Large intestine (tissue), 3 donors: ENCODE data around the gene PPP2R2C. TPM values are rescaled to one million over a fixed set of nuclear protein-coding genes. Genes with fewer than 3 reads are reported as not detected.

ENCODE experiments used
- DNase-seq, 2 donors: peaks; one replicate each; pipeline versions ENCODE4 v3.0.0 to v3.0.0-alpha.2; 2013
- H3K27ac ChIP-seq: one replicate; pipeline ENCODE4 v1.5.1; 2013; ENCODE audit warnings: low read length
- H3K27me3 ChIP-seq: 2 replicates; pipeline ENCODE4 v1.6.1; 2013; ENCODE audit warnings: low read length; ENCODE audit not compliant: control insufficient read depth, insufficient read depth
- H3K36me3 ChIP-seq: 2 replicates; pipeline ENCODE4 v1.6.1; 2013; ENCODE audit warnings: low read length; ENCODE audit not compliant: control insufficient read depth, insufficient read depth
- H3K4me1 ChIP-seq: one replicate; pipeline ENCODE4 v1.6.1; 2013; ENCODE audit warnings: low read length; ENCODE audit not compliant: control insufficient read depth, insufficient read depth
- H3K4me3 ChIP-seq: one replicate; pipeline ENCODE4 v1.5.1; 2013; ENCODE audit warnings: low read length
- H3K9me3 ChIP-seq: one replicate; pipeline ENCODE4 v1.6.1; 2013; ENCODE audit warnings: mild to moderate bottlenecking, low read depth, low read length, moderate library complexity; ENCODE audit not compliant: control insufficient read depth
- WGBS: methylation state at CpG from one replicate; pipeline ENCODE4 v1.1.5; 2013; ENCODE audit warnings: low lambda C conversion rate; ENCODE audit not compliant: insufficient coverage; 5-methylcytosine and 5-hydroxymethylcytosine counted together
- polyA plus RNA-seq: library from polyadenylated mRNA; unstranded; fragments of 120-200 nt; gene quantifications from one replicate; pipeline ENCODE4 v1.2.1, GENCODE V29; 2013

PPP2R2C gene
- polyA plus RNA-seq, 1 donor: 3.9 TPM

- no peak for DNase-seq
- WGBS: 80% methylated on average over 3 of the region's 13 CpGs
- H3K27me3 ChIP-seq: peaks cover 13% of the 10 kb centered on the region
- no peak overlapping the region for H3K27ac ChIP-seq
- H3K36me3 ChIP-seq: no peaks in the 10 kb centered on the region
- no peaks in the 10 kb centered on the region for H3K9me3 ChIP-seq
- no peak overlapping the region for H3K4me3 ChIP-seq
- no peaks in the 10 kb centered on the region for H3K4me1 ChIP-seq
These were observed 106.8 kb downstream of the PPP2R2C start for GRCh38 chr4:6365545-6366086.

GRCh38 chr4:6364581-6364980 is 107.8 kb downstream of the PPP2R2C start:
- no CpG with 5 or more reads among the region's 8 CpGs for WGBS
- no peaks in the 10 kb centered on the region for H3K36me3 ChIP-seq
- H3K27ac ChIP-seq: no peak overlapping the region
- H3K4me1 ChIP-seq: no peaks in the 10 kb centered on the region
- peaks cover 13% of the 10 kb centered on the region for H3K27me3 ChIP-seq
- H3K4me3 ChIP-seq: no peak overlapping the region
- H3K9me3 ChIP-seq: no peaks in the 10 kb centered on the region
- DNase-seq: no peak

GRCh38 chr4:6364146-6364545 is 108.3 kb downstream of the PPP2R2C start:
- Histone ChIP-seq H3K9me3 (no peaks in the 10 kb centered on the region), H3K36me3 (no peaks in the 10 kb centered on the region), H3K4me3 (no peak overlapping the region), H3K27me3 (peaks cover 13% of the 10 kb centered on the region), H3K27ac (no peak overlapping the region), H3K4me1 (no peaks in the 10 kb centered on the region)
- no CpG with 5 or more reads among the region's 6 CpGs for WGBS
- DNase-seq: no peak

- no peak for DNase-seq
- H3K27me3 ChIP-seq: peaks cover 5% of the 10 kb centered on the region
- no peaks in the 10 kb centered on the region for H3K4me1 ChIP-seq
- no peak overlapping the region for H3K4me3 ChIP-seq
- H3K36me3 ChIP-seq: no peaks in the 10 kb centered on the region
- no CpG with 5 or more reads among the region's 8 CpGs for WGBS
- no peak overlapping the region for H3K27ac ChIP-seq
- no peaks in the 10 kb centered on the region for H3K9me3 ChIP-seq
These were observed 109.5 kb downstream of the PPP2R2C start for GRCh38 chr4:6362896-6363295.

- no peak overlapping the region for H3K27ac ChIP-seq
- WGBS: no CpG with 5 or more reads among the region's 7 CpGs
- no peak overlapping the region for H3K4me3 ChIP-seq
- no peaks in the 10 kb centered on the region for H3K36me3 ChIP-seq
- H3K9me3 ChIP-seq: no peaks in the 10 kb centered on the region
- peaks cover 5% of the 10 kb centered on the region for H3K27me3 ChIP-seq
- no peaks in the 10 kb centered on the region for H3K4me1 ChIP-seq
- no peak for DNase-seq
These were observed 110.0 kb downstream of the PPP2R2C start for GRCh38 chr4:6362243-6362885.

GRCh38 chr4:6361076-6361784 is 111.2 kb downstream of the PPP2R2C start:
- no CpG with 5 or more reads among the region's 4 CpGs for WGBS
- no peaks in the 10 kb centered on the region for H3K36me3 ChIP-seq
- H3K4me3 ChIP-seq: no peak overlapping the region
- no peaks in the 10 kb centered on the region for H3K4me1 ChIP-seq
- DNase-seq: no peak
- no peaks in the 10 kb centered on the region for H3K27me3 ChIP-seq
- no peaks in the 10 kb centered on the region for H3K9me3 ChIP-seq
- H3K27ac ChIP-seq: no peak overlapping the region

GRCh38 chr4:6360385-6360784 is 112.0 kb downstream of the PPP2R2C start:
- H3K27ac ChIP-seq: no peak overlapping the region
- no peaks in the 10 kb centered on the region for H3K27me3 ChIP-seq
- no peaks in the 10 kb centered on the region for H3K4me1 ChIP-seq
- H3K4me3 ChIP-seq: no peak overlapping the region
- H3K36me3 ChIP-seq: no peaks in the 10 kb centered on the region
- peak in 1 of 2 donors; percentile 5 for DNase-seq
- H3K9me3 ChIP-seq: no peaks in the 10 kb centered on the region
- WGBS: no CpG with 5 or more reads among the region's 10 CpGs

GRCh38 chr4:6359536-6360308 is 112.7 kb downstream of the PPP2R2C start:
- Histone ChIP-seq H3K4me3 (no peak overlapping the region), H3K27me3 (no peaks in the 10 kb centered on the region), H3K4me1 (no peaks in the 10 kb centered on the region), H3K36me3 (no peaks in the 10 kb centered on the region), H3K27ac (no peak overlapping the region), H3K9me3 (no peaks in the 10 kb centered on the region)
- peak in 1 of 2 donors; percentile 12 for DNase-seq
- 25% methylated on average over 1 of the region's 11 CpGs for WGBS

- Histone ChIP-seq H3K4me1 (no peaks in the 10 kb centered on the region), H3K4me3 (no peak overlapping the region), H3K27me3 (no peaks in the 10 kb centered on the region), H3K36me3 (no peaks in the 10 kb centered on the region), H3K27ac (no peak overlapping the region), H3K9me3 (no peaks in the 10 kb centered on the region)
- WGBS: no CpG with 5 or more reads among the region's 6 CpGs
- DNase-seq: no peak
These were observed 114.9 kb downstream of the PPP2R2C start for GRCh38 chr4:6357476-6357875.

- Histone ChIP-seq H3K4me3 (no peak overlapping the region), H3K36me3 (no peaks in the 10 kb centered on the region), H3K4me1 (no peaks in the 10 kb centered on the region), H3K27ac (no peak overlapping the region), H3K27me3 (no peaks in the 10 kb centered on the region), H3K9me3 (no peaks in the 10 kb centered on the region)
- no peak for DNase-seq
- WGBS: no CpG with 5 or more reads among the region's 11 CpGs
These were observed 116.3 kb downstream of the PPP2R2C start for GRCh38 chr4:6356076-6356560.
